Measurements from ENCODE around the gene CDKAL1.

Gene CDKAL1

GRCh38 chr6:20680697-20681165 lies 146.5 kb downstream of the CDKAL1 start:
- FAIRE-seq = peak; percentile 51
- no peak for DNase-seq (ENCODE audit: insufficient read length, low spot score)
- no peak for TF ChIP-seq POLR2A (IDR thresholded peaks at IDR 0.05; ENCODE audit: low read depth, low read length)
- TF ChIP-seq PAX5 (IDR thresholded peaks at IDR 0.05; ENCODE audit: insufficient read depth, low read length, severe bottlenecking) = no peak
- TF ChIP-seq POU2F2 (IDR thresholded peaks at IDR 0.05; ENCODE audit: low read depth, low read length) = no peak
- TF ChIP-seq TAF1 (IDR thresholded peaks at IDR 0.05; ENCODE audit: low read depth, low read length) = no peak
- no peak for TF ChIP-seq SPI1 (IDR thresholded peaks at IDR 0.05; ENCODE audit: low read depth, low read length)
- no peak for TF ChIP-seq POLR2AphosphoS5 (IDR thresholded peaks at IDR 0.05; ENCODE audit: low read depth, low read length)

- FAIRE-seq (peak; percentile 79), DNase-seq (ENCODE audit: insufficient read length, low spot score) (no peak)
- TF ChIP-seq POLR2A (IDR thresholded peaks at IDR 0.05; ENCODE audit: low read depth, low read length) (no peak), TAF1 (IDR thresholded peaks at IDR 0.05; ENCODE audit: low read depth, low read length) (no peak), POU2F2 (IDR thresholded peaks at IDR 0.05; ENCODE audit: low read depth, low read length) (no peak), POLR2AphosphoS5 (IDR thresholded peaks at IDR 0.05; ENCODE audit: low read depth, low read length) (no peak), PAX5 (IDR thresholded peaks at IDR 0.05; ENCODE audit: insufficient read depth, low read length, severe bottlenecking) (no peak), SPI1 (IDR thresholded peaks at IDR 0.05; ENCODE audit: low read depth, low read length) (no peak)
Observed at GRCh38 chr6:20681243-20681684, 147.0 kb downstream of the CDKAL1 start.

- FAIRE-seq (no peak), DNase-seq (ENCODE audit: insufficient read length, low spot score) (no peak)
- no peak for TF ChIP-seq POLR2AphosphoS5 (IDR thresholded peaks at IDR 0.05; ENCODE audit: low read depth, low read length)
Observed at GRCh38 chr6:20684474-20684873, 150.2 kb downstream of the CDKAL1 start.

GRCh38 chr6:20686142-20686541 lies 151.9 kb downstream of the CDKAL1 start:
- FAIRE-seq (no peak), DNase-seq (ENCODE audit: insufficient read length, low spot score) (no peak)
- TF ChIP-seq POLR2A (IDR thresholded peaks at IDR 0.05; ENCODE audit: low read depth, low read length) (no peak), POLR2AphosphoS5 (IDR thresholded peaks at IDR 0.05; ENCODE audit: low read depth, low read length) (no peak), TAF1 (IDR thresholded peaks at IDR 0.05; ENCODE audit: low read depth, low read length) (no peak), POU2F2 (IDR thresholded peaks at IDR 0.05; ENCODE audit: low read depth, low read length) (no peak), PAX5 (IDR thresholded peaks at IDR 0.05; ENCODE audit: insufficient read depth, low read length, severe bottlenecking) (no peak)

DNA sequence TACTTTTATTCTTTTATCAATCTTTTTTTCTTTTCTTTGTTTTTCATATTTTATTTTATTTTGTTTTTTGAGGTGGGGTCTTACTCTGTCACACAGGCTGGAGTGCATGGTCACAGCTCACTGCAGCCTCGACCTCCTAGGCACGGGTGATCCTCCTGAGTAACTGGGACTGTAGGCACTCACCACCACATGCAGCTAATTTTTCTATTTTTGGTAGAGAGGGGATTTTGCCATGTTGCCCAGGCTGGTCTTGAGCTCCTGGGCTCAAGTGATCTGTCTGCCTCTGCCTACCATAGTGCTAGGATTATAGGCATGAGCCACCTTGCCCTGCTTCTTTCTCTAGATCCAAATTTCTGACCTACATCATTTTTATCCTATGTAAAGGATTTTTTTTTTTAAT lies 153.2 kb downstream of the CDKAL1 start:
- no peak for DNase-seq (ENCODE audit: insufficient read length, low spot score)
- TF ChIP-seq POU2F2 (IDR thresholded peaks at IDR 0.05; ENCODE audit: low read depth, low read length) = no peak
- TF ChIP-seq TAF1 (IDR thresholded peaks at IDR 0.05; ENCODE audit: low read depth, low read length) = no peak
- no peak for TF ChIP-seq PAX5 (IDR thresholded peaks at IDR 0.05; ENCODE audit: insufficient read depth, low read length, severe bottlenecking)
- no peak for TF ChIP-seq POLR2A (IDR thresholded peaks at IDR 0.05; ENCODE audit: low read depth, low read length)
- no peak for TF ChIP-seq POLR2AphosphoS5 (IDR thresholded peaks at IDR 0.05; ENCODE audit: low read depth, low read length)
- no peak for TF ChIP-seq SPI1 (IDR thresholded peaks at IDR 0.05; ENCODE audit: low read depth, low read length)
- peak; percentile 56 for FAIRE-seq

DNA sequence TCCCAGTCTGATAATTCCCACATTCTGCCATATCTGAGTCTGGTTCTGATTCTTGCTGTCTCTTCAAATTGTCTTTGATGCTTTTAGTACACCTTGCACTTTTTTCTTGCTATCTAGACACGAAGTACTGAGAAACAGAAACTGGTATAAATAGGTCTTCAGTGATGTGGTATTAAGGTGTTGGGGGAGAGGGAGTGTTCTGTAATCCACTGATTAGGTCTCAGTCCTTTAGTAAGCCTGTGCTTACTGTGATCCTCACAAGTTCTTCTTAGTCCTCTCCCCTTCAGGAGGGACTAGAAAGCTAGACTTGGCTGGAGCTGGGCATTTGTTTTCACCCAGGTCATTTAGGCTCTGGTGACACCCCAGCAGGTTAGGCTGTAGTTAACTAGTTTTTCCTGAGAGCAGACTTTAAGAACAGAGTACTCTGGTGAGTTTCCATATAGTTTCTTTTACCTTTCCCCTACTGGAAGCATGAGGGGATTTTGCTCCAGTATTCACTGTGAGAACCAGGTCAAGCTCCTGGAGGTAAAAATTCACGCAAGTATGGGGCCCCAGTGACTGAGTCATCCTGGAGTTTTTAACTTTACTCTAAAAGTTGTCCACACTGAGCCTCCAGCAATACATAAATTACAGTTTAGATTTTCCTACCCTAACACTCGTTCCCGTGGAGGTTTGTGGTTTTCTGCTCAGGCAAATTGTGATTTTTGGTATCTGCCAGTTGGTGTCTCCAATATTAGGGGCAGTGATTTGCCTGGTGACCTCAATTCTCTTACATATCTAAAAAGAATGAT lies 154.6 kb downstream of the CDKAL1 start:
- FAIRE-seq (peak; percentile 66), DNase-seq (ENCODE audit: insufficient read length, low spot score) (peak; percentile 9)
- TF ChIP-seq POU2F2 (IDR thresholded peaks at IDR 0.05; ENCODE audit: low read depth, low read length) (no peak), PAX5 (IDR thresholded peaks at IDR 0.05; ENCODE audit: insufficient read depth, low read length, severe bottlenecking) (no peak), POLR2AphosphoS5 (IDR thresholded peaks at IDR 0.05; ENCODE audit: low read depth, low read length) (no peak), POLR2A (IDR thresholded peaks at IDR 0.05; ENCODE audit: low read depth, low read length) (peak; percentile 65), SPI1 (IDR thresholded peaks at IDR 0.05; ENCODE audit: low read depth, low read length) (no peak), TAF1 (IDR thresholded peaks at IDR 0.05; ENCODE audit: low read depth, low read length) (0 out of 2 replicates have a peak, but pooled peaks have one; percentile 27)

GRCh38 chr6:20691185-20691584 lies 156.9 kb downstream of the CDKAL1 start:
- FAIRE-seq (no peak), DNase-seq (ENCODE audit: insufficient read length, low spot score) (no peak)
- TF ChIP-seq PAX5 (IDR thresholded peaks at IDR 0.05; ENCODE audit: insufficient read depth, low read length, severe bottlenecking) (no peak), TAF1 (IDR thresholded peaks at IDR 0.05; ENCODE audit: low read depth, low read length) (no peak), SPI1 (IDR thresholded peaks at IDR 0.05; ENCODE audit: low read depth, low read length) (no peak), POLR2A (IDR thresholded peaks at IDR 0.05; ENCODE audit: low read depth, low read length) (no peak), POLR2AphosphoS5 (IDR thresholded peaks at IDR 0.05; ENCODE audit: low read depth, low read length) (no peak), POU2F2 (IDR thresholded peaks at IDR 0.05; ENCODE audit: low read depth, low read length) (no peak)

DNA sequence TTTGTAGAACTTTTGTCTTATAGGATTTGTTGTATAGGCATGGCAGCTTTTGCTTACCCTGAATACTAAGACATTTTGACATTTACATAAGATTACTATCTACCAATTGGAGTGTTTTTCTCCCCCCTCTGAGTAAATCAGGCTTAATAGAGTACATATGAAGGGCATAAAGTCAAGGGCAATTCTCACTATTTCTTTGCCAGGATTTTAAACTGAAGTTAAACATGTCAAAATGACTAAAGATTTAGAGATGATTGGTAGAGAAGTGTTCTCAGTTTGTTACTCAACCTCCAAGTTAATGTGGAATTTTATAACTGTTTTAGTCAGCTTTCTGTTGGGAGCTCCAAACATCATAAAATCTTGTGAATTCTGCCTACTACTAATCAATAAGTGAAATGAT lies 157.8 kb downstream of the CDKAL1 start:
- FAIRE-seq = no peak

GRCh38 chr6:20693466-20694063 lies 159.3 kb downstream of the CDKAL1 start:
- TF ChIP-seq SPI1 (IDR thresholded peaks at IDR 0.05; ENCODE audit: low read depth, low read length) (no peak), POLR2AphosphoS5 (IDR thresholded peaks at IDR 0.05; ENCODE audit: low read depth, low read length) (no peak), PAX5 (IDR thresholded peaks at IDR 0.05; ENCODE audit: insufficient read depth, low read length, severe bottlenecking) (no peak), TAF1 (IDR thresholded peaks at IDR 0.05; ENCODE audit: low read depth, low read length) (no peak), POLR2A (IDR thresholded peaks at IDR 0.05; ENCODE audit: low read depth, low read length) (no peak), POU2F2 (IDR thresholded peaks at IDR 0.05; ENCODE audit: low read depth, low read length) (no peak)
- no peak for DNase-seq (ENCODE audit: insufficient read length, low spot score)
- no peak for FAIRE-seq

More for the DNA sequence above, 157.8 kb downstream of the CDKAL1 start:
- no peak for DNase-seq (ENCODE audit: insufficient read length, low spot score)
- no peak for TF ChIP-seq POU2F2 (IDR thresholded peaks at IDR 0.05; ENCODE audit: low read depth, low read length)
- no peak for TF ChIP-seq SPI1 (IDR thresholded peaks at IDR 0.05; ENCODE audit: low read depth, low read length)
- TF ChIP-seq POLR2AphosphoS5 (IDR thresholded peaks at IDR 0.05; ENCODE audit: low read depth, low read length) = no peak
- no peak for TF ChIP-seq PAX5 (IDR thresholded peaks at IDR 0.05; ENCODE audit: insufficient read depth, low read length, severe bottlenecking)
- no peak for TF ChIP-seq POLR2A (IDR thresholded peaks at IDR 0.05; ENCODE audit: low read depth, low read length)
- TF ChIP-seq TAF1 (IDR thresholded peaks at IDR 0.05; ENCODE audit: low read depth, low read length) = no peak
